T follicular helper cell (primary cell): ENCODE results near the gene TNK1.

Experiments used
- DNase-seq: peaks from one replicate; pipeline ENCODE4 v3.0.0-alpha.2; 2020; ENCODE audit warnings: low read depth

TNK1 gene

GRCh38 chr17:7410634-7411426, 29.9 kb downstream of the TNK1 start:
- DNase-seq, result no peak

GRCh38 chr17:7411427-7411750, 30.5 kb downstream of the TNK1 start:
- DNase-seq, result no peak

GRCh38 chr17:7413346-7413985, 32.6 kb downstream of the TNK1 start:
- DNase-seq, result no peak

DNA sequence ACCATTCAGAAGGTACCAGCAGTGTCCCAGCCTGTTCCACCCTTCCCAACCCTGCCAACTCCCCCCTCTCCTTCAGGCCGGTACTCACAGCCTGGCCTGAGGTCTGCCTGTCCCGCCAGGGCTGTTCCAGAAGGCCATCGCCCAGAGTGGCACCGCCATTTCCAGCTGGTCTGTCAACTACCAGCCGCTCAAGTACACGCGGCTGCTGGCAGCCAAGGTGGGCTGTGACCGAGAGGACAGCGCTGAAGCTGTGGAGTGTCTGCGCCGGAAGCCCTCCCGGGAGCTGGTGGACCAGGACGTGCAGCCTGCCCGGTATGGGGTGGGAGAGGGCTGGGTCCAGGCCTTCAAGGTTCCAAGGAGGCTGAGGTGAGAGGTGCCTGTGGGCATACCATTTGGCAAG, 33.9 kb downstream of the TNK1 start:
- DNase-seq, result no peak

- no peak for DNase-seq
These were observed 34.9 kb downstream of the TNK1 start for GRCh38 chr17:7415784-7416183.

- no peak for DNase-seq
These were observed 35.4 kb downstream of the TNK1 start for GRCh38 chr17:7416323-7416722.

- DNase-seq, result no peak
These were observed 36.3 kb downstream of the TNK1 start for GRCh38 chr17:7417056-7417655.

DNA sequence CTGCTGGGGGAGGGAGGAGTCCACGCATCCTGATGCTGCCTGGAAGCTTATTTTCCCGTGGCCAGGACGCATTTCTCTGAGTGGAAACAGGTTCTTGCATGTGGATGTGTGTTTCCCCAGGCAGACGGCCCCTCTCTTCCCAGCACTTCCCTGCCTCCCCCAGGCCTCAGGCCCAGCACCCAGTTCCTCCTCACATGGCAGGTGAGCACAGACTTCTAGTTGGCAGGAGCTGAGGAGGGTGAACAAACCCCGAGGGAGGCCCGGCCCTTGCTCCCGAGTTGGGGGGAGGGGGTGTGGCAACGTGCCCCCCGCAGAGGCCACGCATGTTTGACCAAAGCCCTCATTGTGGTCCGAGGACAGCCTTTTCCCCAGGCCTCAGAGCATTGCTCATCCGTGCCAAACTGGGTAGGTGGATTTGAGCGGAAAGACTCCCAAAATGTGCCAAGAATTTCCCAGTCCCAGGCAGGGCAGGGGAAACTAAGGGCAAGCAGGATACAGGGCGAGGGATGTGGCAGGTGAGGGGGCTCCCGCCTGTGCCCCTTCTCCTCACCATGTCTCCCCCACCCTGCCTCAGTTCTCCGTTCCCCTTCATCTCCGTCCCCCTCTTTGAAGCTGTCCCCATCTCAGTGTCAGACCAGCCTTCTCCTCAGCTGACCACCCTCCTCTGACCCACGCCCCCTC, 37.7 kb downstream of the TNK1 start:
- no peak for DNase-seq

- no peak for DNase-seq
These were observed 39.1 kb downstream of the TNK1 start, which contains the start of gene SPEM1 for GRCh38 chr17:7419819-7420610. Gene SPEM1 (plus strand): TSS chr17:7420324. CDS start chr17:7420385, 61 bp downstream.

DNA sequence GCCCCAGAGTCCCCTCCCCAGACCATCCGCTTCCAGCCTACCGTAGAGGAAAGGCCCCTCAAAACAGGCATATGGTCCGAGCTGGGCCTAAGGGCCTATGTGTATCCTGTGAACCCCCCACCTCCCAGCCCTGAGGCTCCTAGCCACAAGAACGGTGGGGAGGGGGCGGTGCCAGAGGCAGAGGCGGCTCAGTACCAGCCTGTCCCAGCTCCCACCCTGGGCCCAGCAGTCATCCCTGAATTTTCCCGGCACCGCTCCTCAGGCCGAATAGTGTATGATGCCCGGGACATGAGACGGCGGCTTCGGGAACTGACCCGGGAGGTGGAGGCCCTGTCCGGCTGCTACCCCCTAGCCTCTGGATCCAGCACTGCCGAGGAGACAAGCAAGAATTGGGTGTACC, 40.3 kb downstream of the TNK1 start:
- no peak for DNase-seq

GRCh38 chr17:7423679-7424078, 42.8 kb downstream of the TNK1 start:
- no peak for DNase-seq

GRCh38 chr17:7425316-7425715, 44.4 kb downstream of the TNK1 start, which contains the start of gene SPEM2:
Gene SPEM2 (plus strand): TSS chr17:7425616. CDS start chr17:7425689, 73 bp downstream.
- no peak for DNase-seq

GRCh38 chr17:7425756-7426155, 44.9 kb downstream of the TNK1 start:
- DNase-seq, result no peak

- no peak for DNase-seq
These were observed 45.4 kb downstream of the TNK1 start for GRCh38 chr17:7426203-7426863.

- no peak for DNase-seq
These were observed 46.1 kb downstream of the TNK1 start for GRCh38 chr17:7426896-7427489.

DNA sequence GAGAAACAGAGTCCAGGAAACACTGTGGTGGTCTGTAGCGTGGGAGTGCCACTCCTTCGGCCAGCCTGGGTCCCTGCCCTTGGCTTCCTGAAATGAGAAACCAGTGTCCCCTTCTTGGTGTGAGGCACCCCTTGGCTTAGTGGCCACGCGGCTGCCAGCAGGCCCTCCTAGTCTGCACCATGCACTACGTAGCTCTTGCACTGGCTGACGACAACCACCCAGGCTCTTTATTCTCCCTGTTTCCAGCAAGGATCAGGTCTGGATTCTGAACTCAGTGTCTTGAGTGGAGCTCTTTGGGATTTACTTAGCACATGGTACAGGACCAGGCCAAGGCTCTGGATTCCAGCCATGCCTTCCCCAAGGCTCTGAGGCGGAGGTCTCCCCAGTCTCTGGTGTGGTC, 46.7 kb downstream of the TNK1 start:
- no peak for DNase-seq

GRCh38 chr17:7428557-7428956, 47.7 kb downstream of the TNK1 start, which contains the start of gene SPEM3:
Gene SPEM3 (plus strand): TSS chr17:7428857. CDS start chr17:7428903, 46 bp downstream.
- DNase-seq, result no peak

DNA sequence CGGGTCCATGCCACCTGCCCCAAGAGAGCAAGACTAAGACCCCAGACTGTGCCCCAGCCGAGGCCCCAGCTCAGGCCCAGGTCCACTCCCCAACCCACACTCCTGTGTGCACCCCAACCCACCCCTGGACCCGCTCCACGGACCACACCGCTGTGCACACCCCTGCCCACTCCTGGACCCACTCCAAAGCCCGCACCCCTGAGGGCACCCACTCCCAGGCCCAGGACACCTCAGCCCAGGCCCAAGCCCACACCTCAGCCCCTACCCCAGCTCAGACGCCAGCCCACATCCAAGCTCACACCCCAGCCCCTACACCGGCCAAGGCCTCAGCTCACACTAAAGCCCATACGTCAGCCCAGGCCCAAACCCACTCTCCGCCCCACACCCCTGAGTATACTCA, 48.8 kb downstream of the TNK1 start:
- no peak for DNase-seq

DNA sequence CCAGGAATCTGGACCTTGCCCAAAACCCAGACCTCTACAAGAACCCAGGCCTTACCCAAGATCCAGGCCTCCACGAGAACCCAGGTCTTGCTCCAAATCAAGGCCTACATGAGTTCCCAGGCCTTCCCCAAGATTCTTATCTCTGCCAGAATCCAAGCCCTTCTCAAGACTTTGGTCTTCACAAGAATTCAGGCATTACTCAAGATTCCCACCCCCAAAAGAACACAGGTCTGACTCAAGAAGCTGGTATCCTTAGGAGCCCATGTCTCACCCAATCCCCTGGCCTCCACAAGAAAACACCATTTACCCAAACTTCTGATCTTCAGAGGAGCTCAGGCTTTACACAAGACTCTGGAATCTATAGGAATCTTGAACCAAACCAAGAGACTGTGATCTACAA, 50.3 kb downstream of the TNK1 start:
- DNase-seq, result no peak

DNA sequence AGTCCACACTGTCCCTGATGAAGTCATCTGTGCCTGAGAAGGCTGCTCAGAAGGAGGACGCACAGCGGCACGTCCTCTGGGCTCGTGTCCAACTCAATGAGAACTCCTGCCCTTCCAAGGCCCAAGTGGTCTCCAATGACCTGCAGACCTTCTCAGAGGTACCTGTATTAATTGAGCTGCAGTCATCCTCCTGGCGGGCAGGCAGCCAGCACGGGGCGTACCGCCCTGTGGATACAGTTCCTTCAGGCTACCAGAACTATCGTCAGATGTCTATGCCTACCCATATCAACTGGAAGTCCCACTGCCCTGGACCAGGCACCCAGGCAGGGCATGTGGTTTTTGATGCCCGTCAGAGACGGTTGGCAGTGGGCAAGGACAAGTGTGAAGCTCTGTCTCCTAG, 51.4 kb downstream of the TNK1 start:
- no peak for DNase-seq
